Nephron progenitor cell (in vitro differentiated cells): ENCODE measurements around the gene OVAAL.
A peak's percentile ranks its signal among the peaks of the same experiment; 100 is the strongest.

ENCODE experiments used
- DNase-seq: peaks from one replicate; pipeline ENCODE4 v3.0.0; 2021
- H3K27ac Mint-ChIP-seq: 2 replicates; pipeline ENCODE4 v1.8.0; 2021; ENCODE audit warnings: mild to moderate bottlenecking, moderate library complexity, mixed read lengths
- H3K27me3 Mint-ChIP-seq: 2 replicates; pipeline ENCODE4 v1.8.0; 2021; ENCODE audit warnings: mild to moderate bottlenecking, low read depth, mixed read lengths; ENCODE audit not compliant: poor library complexity
- H3K36me3 Mint-ChIP-seq: 2 replicates; pipeline ENCODE4 v1.8.0; 2021; ENCODE audit warnings: low read depth, mixed read lengths
- H3K4me1 Mint-ChIP-seq: 2 replicates; pipeline ENCODE4 v1.8.0; 2021; ENCODE audit warnings: mixed read lengths
- H3K4me3 Mint-ChIP-seq: 2 replicates; pipeline ENCODE4 v1.8.0; 2021; ENCODE audit warnings: mild to moderate bottlenecking, moderate library complexity, mixed read lengths
- H3K9me3 Mint-ChIP-seq: 2 replicates; pipeline ENCODE4 v1.8.0; 2021; ENCODE audit warnings: mild to moderate bottlenecking, moderate library complexity, mixed read lengths
- CTCF ChIP-seq: fragments of 200-600 bp; sonication (generic); IDR thresholded peaks from 2 replicates; pipeline ENCODE4 v1.5.0; 2021; ENCODE audit warnings: antibody characterized with exemption

OVAAL gene

GRCh38 chr1:180562640-180563025, 3.9 kb downstream of the OVAAL start:
- Mint-ChIP-seq H3K4me3 (no peak overlapping the region), H3K27ac (no peak overlapping the region), H3K4me1 (no peaks in the 10 kb centered on the region), H3K9me3 (peaks cover 8% of the 10 kb centered on the region), H3K27me3 (peaks cover 8% of the 10 kb centered on the region), H3K36me3 (no peaks in the 10 kb centered on the region)
- DNase-seq, result no peak
- TF ChIP-seq CTCF, result no peak

- H3K36me3 Mint-ChIP-seq, result no peaks in the 10 kb centered on the region
- TF ChIP-seq CTCF, result no peak
- H3K27me3 Mint-ChIP-seq, result peaks cover 8% of the 10 kb centered on the region
- H3K27ac Mint-ChIP-seq, result peak overlapping the region; percentile 8
- DNase-seq, result no peak
- H3K9me3 Mint-ChIP-seq, result peaks cover 8% of the 10 kb centered on the region
- H3K4me3 Mint-ChIP-seq, result no peak overlapping the region
- no peaks in the 10 kb centered on the region for H3K4me1 Mint-ChIP-seq
These were observed 4.5 kb downstream of the OVAAL start for GRCh38 chr1:180563026-180563827.

- TF ChIP-seq CTCF, result no peak
- Mint-ChIP-seq H3K9me3 (no peaks in the 10 kb centered on the region), H3K27ac (no peak overlapping the region), H3K4me1 (no peaks in the 10 kb centered on the region), H3K4me3 (no peak overlapping the region), H3K27me3 (peaks cover 14% of the 10 kb centered on the region), H3K36me3 (no peaks in the 10 kb centered on the region)
- DNase-seq, result no peak
These were observed 6.5 kb downstream of the OVAAL start for GRCh38 chr1:180565121-180565871.

- Mint-ChIP-seq H3K27me3 (peaks cover 14% of the 10 kb centered on the region), H3K4me1 (no peaks in the 10 kb centered on the region), H3K36me3 (no peaks in the 10 kb centered on the region), H3K9me3 (no peaks in the 10 kb centered on the region), H3K4me3 (no peak overlapping the region), H3K27ac (no peak overlapping the region)
- TF ChIP-seq CTCF, result no peak
- no peak for DNase-seq
These were observed 7.3 kb downstream of the OVAAL start for GRCh38 chr1:180566026-180566425.

GRCh38 chr1:180566495-180566894, 7.7 kb downstream of the OVAAL start:
- Mint-ChIP-seq H3K9me3 (no peaks in the 10 kb centered on the region), H3K27me3 (peaks cover 14% of the 10 kb centered on the region)

More at GRCh38 chr1:180566495-180566894, 7.7 kb downstream of the OVAAL start:
- no peak for DNase-seq
- Mint-ChIP-seq H3K36me3 (no peaks in the 10 kb centered on the region), H3K4me3 (no peak overlapping the region), H3K27ac (no peak overlapping the region), H3K4me1 (no peaks in the 10 kb centered on the region)
- no peak for TF ChIP-seq CTCF
